ENCODE measurements around the gene LINGO4.
"Not testable (repeated sequence)": the region's sequence is repeated elsewhere in the genome, so short reads cannot be mapped to it uniquely, and the experiment has no call there.

Gene LINGO4

DNA sequence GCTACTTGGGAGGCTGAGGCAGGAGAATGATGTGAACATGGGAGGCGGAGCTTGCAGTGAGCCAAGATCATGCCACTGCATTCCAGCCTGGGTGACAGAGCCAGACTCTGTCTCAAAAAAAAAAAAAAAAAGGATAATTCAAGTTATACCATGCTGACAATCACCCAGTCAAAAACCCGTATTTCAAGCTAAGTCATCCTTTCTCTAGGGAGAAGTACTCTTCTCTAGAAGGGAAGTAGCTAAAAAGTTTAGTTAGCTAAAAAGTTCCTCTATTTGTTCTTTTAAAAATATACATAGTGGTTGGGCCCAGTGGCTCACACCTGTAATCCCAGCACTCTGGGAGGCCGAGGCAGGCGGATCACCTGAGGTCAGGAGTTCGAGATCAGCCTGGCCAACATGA, 24.5 kb downstream of the LINGO4 start:
- DNase-seq, result not testable (repeated sequence)

DNA sequence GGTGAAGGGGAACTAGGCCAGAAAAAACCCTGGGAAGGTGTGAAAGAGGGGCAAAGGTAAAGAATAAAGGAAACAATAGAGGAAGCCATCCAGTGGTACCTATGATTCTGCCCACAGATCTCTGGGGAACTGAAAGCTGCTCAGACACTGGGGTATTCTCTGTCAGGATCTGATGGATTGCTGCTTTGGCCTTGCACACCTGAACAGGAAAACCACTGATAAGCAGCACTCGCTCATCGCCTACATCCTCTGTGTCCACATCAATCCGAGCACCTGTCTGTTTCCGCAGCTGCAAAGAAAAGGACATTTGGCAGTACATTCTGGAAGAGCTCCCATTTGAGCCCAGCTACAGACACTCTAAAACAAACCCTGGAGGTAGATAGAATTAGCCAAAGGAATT, 25.4 kb downstream of the LINGO4 start:
- DNase-seq, result no peak

DNA sequence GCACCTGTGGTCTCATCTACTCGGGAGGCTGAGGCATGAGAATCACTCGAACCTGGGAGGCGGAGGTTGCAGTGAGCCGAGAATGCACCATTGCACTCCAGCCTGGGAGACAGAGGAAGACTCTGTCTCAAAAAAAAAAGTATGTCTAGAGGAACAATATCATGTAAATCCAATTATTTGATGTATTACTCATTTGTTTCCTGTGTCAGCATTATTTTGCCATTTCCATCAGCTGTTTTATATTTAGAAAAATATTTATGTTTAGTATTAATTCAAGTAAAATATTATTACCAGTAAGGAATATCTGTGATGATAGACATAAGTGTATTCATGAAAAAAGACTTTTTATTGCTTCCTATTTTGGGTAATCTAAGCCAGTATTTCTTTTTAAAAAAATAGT, 27.9 kb downstream of the LINGO4 start:
- DNase-seq, result no peak

DNA sequence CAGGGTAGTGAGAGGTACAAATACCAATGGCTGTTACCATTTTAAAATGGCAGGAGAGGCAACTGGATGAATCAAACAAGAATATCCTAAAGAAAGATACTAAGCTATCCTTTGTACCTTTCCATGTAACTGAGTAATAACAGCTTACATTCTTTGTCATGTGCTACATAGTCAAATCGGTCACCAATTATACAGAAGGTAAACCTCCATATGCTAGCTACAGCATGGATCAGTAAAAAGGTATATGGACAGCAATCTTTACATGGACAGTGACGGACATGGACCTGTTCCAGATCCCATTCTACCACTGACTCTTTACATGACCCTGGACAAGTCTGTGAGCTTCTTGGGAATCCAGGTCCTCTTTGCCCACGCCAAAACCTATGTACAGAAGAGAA, 28.6 kb downstream of the LINGO4 start:
- DNase-seq, result no peak

DNA sequence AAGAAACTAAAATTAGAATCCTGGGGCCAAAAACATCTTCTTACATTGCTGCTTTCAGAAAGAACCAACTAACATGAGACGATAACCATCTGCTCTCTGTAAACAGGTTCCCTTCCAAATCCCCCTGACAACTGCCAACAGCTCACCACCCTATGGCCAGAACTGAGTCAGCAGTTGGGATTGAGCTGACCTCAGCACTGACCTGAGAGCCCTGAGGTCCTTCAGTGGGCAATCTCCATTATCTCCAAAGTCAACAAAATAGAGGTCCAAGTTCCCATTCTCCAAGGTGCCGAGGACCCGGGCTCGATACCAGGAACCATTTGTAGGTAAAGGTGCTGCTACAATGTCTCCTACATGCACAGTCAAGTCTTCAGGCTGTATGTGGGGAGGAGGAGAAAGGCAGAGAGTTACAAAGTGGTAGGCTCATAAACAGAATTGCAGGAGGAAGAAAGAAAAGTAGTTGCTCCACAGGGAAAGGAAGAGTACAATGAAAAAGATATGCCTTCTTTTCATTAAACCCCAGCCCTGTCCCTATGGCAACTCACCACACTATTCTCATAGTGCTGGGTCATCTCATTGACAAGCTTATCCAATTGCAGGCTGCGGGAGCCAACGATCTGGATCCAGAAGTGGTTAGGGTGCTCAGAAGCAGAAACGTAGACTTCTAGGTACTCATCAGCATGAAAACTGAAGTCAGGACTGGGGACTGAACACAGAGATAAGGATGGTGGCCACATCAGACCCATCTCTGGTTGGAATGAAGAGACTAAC, 29.1 kb downstream of the LINGO4 start:
- no peak for DNase-seq

DNA sequence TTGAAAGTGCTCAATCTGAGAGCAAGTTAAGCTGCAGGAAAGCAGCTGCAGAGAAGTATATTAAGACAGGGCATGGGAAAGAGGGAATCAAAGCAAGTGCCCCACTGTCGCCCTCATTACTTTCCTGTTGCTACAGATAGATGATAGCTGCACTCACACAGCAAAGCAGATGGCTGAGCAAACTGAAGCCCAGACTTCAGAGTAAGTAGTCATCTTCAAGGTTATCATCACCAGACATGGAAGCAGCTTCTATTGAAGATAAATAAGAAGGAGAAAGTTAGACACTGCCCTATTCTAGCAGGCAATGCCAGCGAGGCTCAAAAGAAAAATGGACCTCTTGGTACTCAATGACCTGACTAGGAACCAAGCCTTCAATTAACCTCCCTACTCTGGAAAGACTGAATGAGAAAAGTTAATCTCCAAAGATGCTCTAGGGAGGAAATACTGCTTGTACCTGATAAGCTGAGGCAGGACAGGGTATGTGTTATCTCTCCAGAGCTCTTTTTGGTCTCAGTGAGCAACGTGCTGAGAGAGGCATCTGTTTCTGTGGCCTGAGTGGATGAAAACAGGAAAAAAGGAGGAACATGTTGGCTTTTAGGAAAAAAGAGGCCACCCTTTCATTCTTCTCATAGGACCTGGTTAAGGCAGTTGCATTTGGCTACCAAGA, 30.8 kb downstream of the LINGO4 start:
- DNase-seq, result no peak

DNA sequence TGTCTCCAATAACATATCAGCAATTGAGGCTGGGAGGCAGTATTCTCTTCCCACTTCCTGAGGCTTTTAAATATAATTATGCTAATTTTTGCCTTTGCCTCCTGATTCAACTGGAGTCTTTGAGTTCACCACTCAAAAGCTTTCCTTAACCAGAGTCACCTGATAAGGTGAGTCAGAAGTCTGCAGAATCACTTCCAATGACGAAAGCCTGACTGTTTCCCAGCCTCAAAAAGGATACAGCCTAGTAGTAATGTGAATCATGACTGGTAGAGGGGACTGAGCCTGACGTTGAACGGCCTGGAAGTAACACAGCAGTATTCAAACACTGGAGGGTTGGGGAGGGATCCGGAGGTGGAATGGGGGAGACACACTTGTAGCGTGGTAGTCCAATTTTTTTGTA, 31.5 kb downstream of the LINGO4 start:
- DNase-seq, result no peak

DNA sequence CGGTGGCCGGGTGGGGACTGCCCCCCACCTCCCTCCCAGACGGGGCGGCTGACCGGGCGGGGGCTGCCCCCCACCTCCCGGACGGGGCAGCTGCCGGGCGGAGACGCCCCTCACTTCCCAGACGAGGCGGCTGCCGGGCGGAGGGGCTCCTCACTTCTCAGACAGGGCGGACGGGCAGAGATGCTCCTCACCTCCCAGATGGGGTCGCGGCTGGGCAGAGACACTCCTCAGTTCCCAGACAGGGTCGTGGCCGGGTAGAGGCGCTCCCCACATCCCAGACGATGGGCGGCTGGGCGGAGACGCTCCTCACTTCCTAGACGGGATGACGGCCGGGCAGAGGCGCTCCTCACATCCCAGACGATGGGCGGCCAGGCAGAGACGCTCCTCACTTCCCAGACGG, 35.9 kb downstream of the LINGO4 start:
- DNase-seq, result not testable (repeated sequence)

DNA sequence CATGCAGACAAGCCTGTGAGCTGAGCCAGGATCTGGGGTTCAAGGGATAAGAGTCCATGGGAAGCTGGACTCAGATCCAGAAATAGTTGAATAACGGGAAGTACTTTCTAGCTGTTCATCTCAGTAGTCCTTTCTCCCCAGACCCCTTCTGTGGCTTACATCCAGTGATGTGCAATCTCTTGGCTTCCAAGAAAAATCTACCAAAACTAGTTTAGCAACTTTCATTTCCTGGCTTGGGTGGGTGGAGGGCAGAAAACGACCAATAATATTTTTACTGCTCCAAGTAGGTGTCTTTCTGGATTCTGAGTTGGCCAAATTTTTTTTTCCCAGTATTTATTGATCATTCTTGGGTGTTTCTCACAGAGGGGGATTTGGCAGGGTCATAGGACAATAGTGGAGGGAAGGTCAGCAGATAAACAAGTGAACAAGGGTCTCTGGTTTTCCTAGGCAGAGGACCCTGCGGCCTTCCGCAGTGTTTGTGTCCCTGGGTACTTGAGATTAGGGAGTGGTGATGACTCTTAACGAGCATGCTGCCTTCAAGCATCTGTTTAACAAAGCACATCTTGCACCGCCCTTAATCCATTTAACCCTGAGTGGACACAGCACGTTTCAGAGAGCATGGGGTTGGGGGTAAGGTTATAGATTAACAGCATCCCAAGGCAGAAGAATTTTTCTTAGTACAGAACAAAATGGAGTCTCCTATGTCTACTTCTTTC, 36.7 kb downstream of the LINGO4 start:
- not testable (repeated sequence) for DNase-seq

DNA sequence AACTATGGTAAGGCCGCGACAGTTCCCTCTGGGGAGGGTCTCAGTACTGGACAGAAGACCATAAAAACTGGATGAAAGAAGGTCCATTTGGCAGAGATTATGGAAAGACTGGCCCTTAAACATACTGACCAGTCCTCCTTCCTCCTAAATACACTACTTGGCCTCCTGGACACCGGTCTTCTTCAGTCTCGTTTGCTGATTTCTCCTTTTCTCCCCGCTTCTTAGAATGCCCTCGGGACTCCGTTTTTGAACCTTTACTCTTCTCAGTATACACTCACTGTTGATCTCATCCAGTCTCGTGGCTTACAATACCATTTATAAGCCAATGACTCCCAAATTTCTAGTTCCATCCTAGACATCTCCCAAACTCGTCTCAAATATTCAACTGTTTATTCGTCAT, 41.2 kb downstream of the LINGO4 start:
- no peak for DNase-seq

DNA sequence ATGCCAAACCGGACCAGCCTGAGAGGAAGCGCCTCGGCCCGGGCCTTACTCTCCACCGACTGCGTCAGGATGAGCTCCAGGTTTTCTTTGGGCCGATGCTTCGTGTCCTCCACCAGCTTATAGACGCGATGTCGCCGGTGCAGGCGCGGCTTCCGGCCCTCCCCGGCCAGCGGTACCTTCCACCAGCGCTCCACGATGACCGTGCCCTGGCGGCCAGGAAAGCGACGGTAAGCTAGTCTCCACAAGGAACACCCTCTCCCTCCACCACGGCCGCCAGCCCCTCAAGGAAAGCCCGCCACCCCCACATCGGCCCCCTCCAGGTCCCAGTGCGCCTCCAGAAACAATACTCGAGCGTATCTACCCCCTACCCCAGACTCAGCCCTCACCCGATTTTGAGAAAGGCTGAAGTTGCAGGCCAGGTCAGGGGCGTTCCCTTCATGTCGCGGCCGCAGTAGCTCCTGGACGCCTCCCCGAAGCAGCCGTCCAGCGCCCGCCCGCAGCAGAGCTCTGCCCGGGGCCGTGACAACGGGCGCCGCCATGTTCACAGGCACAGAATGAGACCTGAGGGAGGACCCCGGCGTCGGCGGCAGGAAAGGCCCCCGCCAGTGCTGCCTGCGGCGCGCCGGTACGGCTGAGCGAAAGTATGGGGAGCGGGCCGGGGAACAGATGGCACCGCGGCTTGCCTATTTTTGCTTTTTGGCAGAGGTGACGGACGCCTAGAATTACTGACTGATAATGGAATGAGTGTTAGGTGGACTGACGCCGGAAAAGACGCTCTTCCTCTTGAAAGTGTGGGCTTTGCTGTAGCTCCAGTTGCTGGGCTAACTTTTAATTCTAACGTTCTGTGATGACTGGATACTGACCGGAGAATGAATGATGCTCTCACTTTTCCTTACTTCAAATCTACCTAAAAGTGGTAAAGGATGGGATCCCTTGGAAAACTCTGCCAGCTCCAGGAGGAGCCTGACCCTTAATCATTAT, 42.0 kb downstream of the LINGO4 start, which contains the start of gene MRPL9:
TSS of gene MRPL9 (minus strand) at position 556 of the 981 bp plus-strand sequence. CDS start at position 539, 17 bp downstream.
- peak; percentile 92 for DNase-seq

DNA sequence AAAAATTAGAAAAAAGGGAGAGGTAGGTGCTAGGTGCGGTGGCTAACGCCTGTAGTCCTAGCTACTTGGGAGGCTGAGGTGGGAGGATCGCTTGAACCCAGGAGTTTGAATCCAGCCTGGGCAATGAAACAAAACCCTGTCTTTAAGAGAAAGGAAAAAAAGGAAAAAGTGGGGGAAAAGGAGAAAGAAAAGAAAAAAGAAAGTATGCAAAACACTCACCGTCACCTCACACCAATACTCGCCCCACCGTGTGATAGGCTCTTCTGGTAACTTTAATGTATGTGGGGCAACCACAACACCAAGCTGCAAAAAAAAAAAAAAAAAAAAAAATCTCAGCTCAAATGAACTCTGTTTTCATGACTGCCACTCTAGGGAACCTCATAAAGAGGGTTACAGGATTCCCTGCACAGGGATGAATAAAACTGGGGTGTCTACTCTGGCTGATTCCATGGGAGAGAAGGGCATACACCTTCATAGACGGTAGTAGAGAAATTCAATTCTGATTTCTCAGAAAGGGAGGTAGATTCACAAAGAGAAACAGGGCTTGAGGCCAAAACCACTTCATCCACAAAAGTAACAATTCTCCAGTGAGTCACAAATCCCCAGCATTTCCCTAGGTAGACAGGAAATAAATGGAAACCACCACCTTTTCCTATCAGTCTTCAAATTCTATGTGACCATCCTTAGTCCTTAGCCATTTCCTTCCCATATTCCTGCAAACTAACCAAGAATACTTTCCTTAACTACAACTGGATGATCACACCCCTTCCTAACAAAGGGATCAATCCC, 44.4 kb downstream of the LINGO4 start:
- no peak for DNase-seq

DNA sequence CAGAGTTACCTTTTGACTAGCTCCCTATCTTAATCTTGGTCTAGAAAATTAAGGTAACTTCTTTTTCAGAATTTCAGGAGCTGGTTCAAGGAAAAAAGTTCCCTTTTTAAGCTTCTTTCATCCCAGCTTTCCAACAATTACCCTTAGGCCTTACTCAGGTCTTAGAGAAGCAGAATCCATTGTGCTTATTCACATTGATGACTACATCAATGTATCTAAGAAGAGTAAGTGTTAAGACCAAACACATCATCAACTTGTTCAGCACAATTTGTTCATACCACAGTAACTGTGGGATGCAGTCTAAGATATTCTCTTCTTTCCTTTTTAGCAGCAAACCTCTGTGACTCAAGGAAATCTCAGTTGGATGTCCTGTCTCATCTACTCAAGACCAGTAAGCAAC, 46.0 kb downstream of the LINGO4 start:
- no peak for DNase-seq

DNA sequence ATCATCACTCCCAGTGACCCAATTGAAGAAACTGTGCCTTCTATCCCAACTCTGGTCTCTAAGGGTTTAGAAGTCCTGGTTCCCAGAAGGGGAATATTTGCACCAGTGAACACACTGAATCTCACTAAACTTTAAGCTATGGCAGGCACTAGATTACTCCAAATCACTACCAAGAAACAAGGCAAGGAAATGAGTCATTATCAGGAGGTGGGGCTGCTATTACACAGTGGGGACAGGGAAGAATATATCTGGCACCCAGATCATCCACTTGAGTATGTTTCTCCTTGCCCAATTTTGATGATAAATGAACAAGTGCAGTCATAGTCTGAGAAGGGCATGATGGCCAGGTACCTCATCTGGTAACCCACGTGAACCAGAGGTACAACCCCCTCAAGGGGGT, 48.9 kb downstream of the LINGO4 start:
- DNase-seq, result no peak
